OCI-LY7 (cell line): ENCODE measurements around the gene TMEM167B. TPM values are rescaled to one million over a fixed set of nuclear protein-coding genes. Genes with fewer than 3 reads are reported as not detected.
"Not testable (repeated sequence)": the region's sequence is repeated elsewhere in the genome, so short reads cannot be mapped to it uniquely, and the experiment has no call there.

Source experiments
- BruUV-seq: library from RNA; stranded (reverse); fragments of 400-500 nt; replicated peaks from 2 replicates; lab custom pipeline; 2021; lab: Mats Ljungman, UMichigan
- CTCF ChIA-PET: fragments of 300-600 bp; sonication (Branson Sonifier 250); formaldehyde crosslinking; loops from one replicate; lab custom pipeline; 2022; ENCODE audit warnings: antibody characterized with exemption; ENCODE audit not compliant: unreplicated experiment; lab: Charles Lee
- POLR2A ChIA-PET: fragments of 300-600 bp; sonication (Branson Sonifier 250); formaldehyde crosslinking; loops from one replicate; lab custom pipeline; 2022; ENCODE audit warnings: antibody characterized with exemption; lab: Charles Lee
- DNase-seq: peaks from one replicate; pipeline ENCODE4 v3.0.0-alpha.2; 2015; ENCODE audit warnings: low spot score
- H2AFZ ChIP-seq: fragments of 200-600 bp; sonication (generic), shearing (Covaris generic); 2 replicates; pipeline ENCODE4 v1.6.1; 2014; ENCODE audit warnings: mild to moderate bottlenecking, antibody characterized with exemption, low read length, moderate library complexity
- H3K27ac ChIP-seq: fragments of 200-600 bp; sonication (generic); 2 replicates; pipeline ENCODE4 v1.5.1; 2014; ENCODE audit warnings: mixed run types, low read depth, mild to moderate bottlenecking, moderate library complexity, low read length, inconsistent platforms; ENCODE audit not compliant: poor library complexity, severe bottlenecking
- H3K36me3 ChIP-seq: fragments of 200-600 bp; sonication (generic); 2 replicates; pipeline ENCODE4 v1.6.1; 2014; ENCODE audit warnings: mild to moderate bottlenecking, antibody characterized with exemption, low read length, moderate library complexity, mixed read lengths; ENCODE audit not compliant: insufficient read depth
- H3K4me1 ChIP-seq: fragments of 200-600 bp; sonication (generic); 2 replicates; pipeline ENCODE4 v1.5.1; 2014; ENCODE audit warnings: mild to moderate bottlenecking, low read length; ENCODE audit not compliant: insufficient read depth, poor library complexity, severe bottlenecking
- H3K4me2 ChIP-seq: fragments of 200-600 bp; sonication (generic); 2 replicates; pipeline ENCODE4 v1.6.1; 2014; ENCODE audit warnings: mild to moderate bottlenecking, low read length
- H3K4me3 ChIP-seq: fragments of 200-600 bp; sonication (generic); 2 replicates; pipeline ENCODE4 v1.5.1; 2014; ENCODE audit warnings: mild to moderate bottlenecking, low read depth, low read length; ENCODE audit not compliant: poor library complexity, severe bottlenecking
- H3K79me2 ChIP-seq: fragments of 200-600 bp; sonication (generic); 2 replicates; pipeline ENCODE4 v1.6.1; 2016; ENCODE audit warnings: low read depth, mild to moderate bottlenecking, low read length, moderate library complexity, mixed read lengths; ENCODE audit not compliant: insufficient read depth
- H3K9me2 ChIP-seq: fragments of 200-600 bp; sonication (generic); 2 replicates; pipeline ENCODE4 v1.6.1; 2016; ENCODE audit warnings: mild to moderate bottlenecking, low read length, mixed read lengths; ENCODE audit not compliant: insufficient read depth
- H3K9me3 ChIP-seq: fragments of 200-600 bp; sonication (generic); 2 replicates; pipeline ENCODE4 v1.6.1; 2014; ENCODE audit warnings: mild to moderate bottlenecking, mixed run types, low read length, mixed read lengths
- H4K20me1 ChIP-seq: fragments of 200-600 bp; sonication (generic); 2 replicates; pipeline ENCODE4 v1.6.1; 2014; ENCODE audit warnings: mild to moderate bottlenecking, antibody characterized with exemption, low read length, moderate library complexity, mixed read lengths; ENCODE audit not compliant: insufficient read depth
- CTCF ChIP-seq: fragments of 200-600 bp; sonication (generic); conservative IDR thresholded peaks from 2 replicates; pipeline ENCODE4 v1.5.1; 2014; ENCODE audit warnings: mild to moderate bottlenecking, antibody characterized with exemption, low read length, moderate library complexity, mixed read lengths
- EZH2phosphoT487 ChIP-seq: fragments of 200-600 bp; sonication (generic); IDR thresholded peaks from 2 replicates; pipeline ENCODE4 v1.6.1; 2018; ENCODE audit warnings: low read depth, borderline replicate concordance, mild to moderate bottlenecking, mixed run types, antibody characterized with exemption, low read length, moderate library complexity, mixed read lengths
- intact Hi-C: fragments of 100-400 bp; cut with micrococcal nuclease; formaldehyde crosslinking; loops from one replicate; pipeline ENCODE4 v1.10.0; 2022; ENCODE audit not compliant: unreplicated experiment
- small RNA-seq: library from RNA; depleted of rRNA; stranded (forward); fragments of <200 nt; gene quantifications from one replicate; pipeline ENCODE3, GENCODE V24; 2014
- total RNA-seq, 2 experiments: library from RNA; depleted of rRNA in 1 of 2; stranded (reverse); fragments of >200 nt in 1 of 2; shearing (Covaris generic) in 1 of 2; gene quantifications; 2 replicates each; pipeline ENCODE4 v1.2.3, GENCODE V29; 2014 to 2022

Gene TMEM167B
- total RNA-seq, 2 experiments from 2014 or later: 12.3 to 21.2 TPM

GRCh38 chr1:109140392-109140791, 49.8 kb downstream of the TMEM167B start:
- ChIA-PET CTCF (no interaction called here), POLR2A (interaction anchor here (0.8 kb wide), 1 partner anchor 66 kb away, joined by 3 read pairs; no protein-coding TSS in a partner anchor)

GRCh38 chr1:109142260-109142659, 51.7 kb downstream of the TMEM167B start:
- ChIA-PET CTCF (no interaction called here), POLR2A (interaction anchor here (0.6 to 1.0 kb wide), 2 partner anchors 10 to 288 kb away, joined by 3 read pairs; no protein-coding TSS in a partner anchor)
- Histone ChIP-seq H4K20me1 (no peaks in the 10 kb centered on the region), H3K36me3 (no peaks in the 10 kb centered on the region), H2AFZ (no peak overlapping the region), H3K9me3 (no peaks in the 10 kb centered on the region), H3K4me2 (no peak overlapping the region), H3K4me3 (no peak overlapping the region), H3K9me2 (no peaks in the 10 kb centered on the region), H3K79me2 (no peaks in the 10 kb centered on the region), H3K27ac (no peak overlapping the region), H3K4me1 (no peaks in the 10 kb centered on the region)
- intact Hi-C loops: no loop called here
- no TSS peak for BruUV-seq
- no peak for TF ChIP-seq EZH2phosphoT487
- no peak for TF ChIP-seq CTCF
- no peak for DNase-seq

More at GRCh38 chr1:109140392-109140791, 49.8 kb downstream of the TMEM167B start:
- no peaks in the 10 kb centered on the region for H3K36me3 ChIP-seq
- TF ChIP-seq EZH2phosphoT487 (no peak), CTCF (no peak)
- H3K4me2 ChIP-seq: no peak overlapping the region
- H2AFZ ChIP-seq: no peak overlapping the region
- no peaks in the 10 kb centered on the region for H3K79me2 ChIP-seq
- BruUV-seq: no TSS peak
- no peaks in the 10 kb centered on the region for H3K9me3 ChIP-seq
- H3K4me1 ChIP-seq: no peaks in the 10 kb centered on the region
- no peak for DNase-seq
- intact Hi-C loops: no loop called here
- H3K4me3 ChIP-seq: no peak overlapping the region
- H4K20me1 ChIP-seq: no peaks in the 10 kb centered on the region
- no peaks in the 10 kb centered on the region for H3K9me2 ChIP-seq
- H3K27ac ChIP-seq: no peak overlapping the region

- H4K20me1 ChIP-seq, CTCF ChIA-PET, H3K36me3 ChIP-seq, H3K4me1 ChIP-seq, H3K9me3 ChIP-seq, H2AFZ ChIP-seq, DNase-seq, H3K9me2 ChIP-seq, H3K4me2 ChIP-seq, intact Hi-C loops, H3K27ac ChIP-seq, BruUV-seq, H3K4me3 ChIP-seq, H3K79me2 ChIP-seq: not testable (repeated sequence)
- POLR2A ChIA-PET: interaction anchor here (0.6 kb wide), 1 partner anchor 289 kb away, joined by 3 read pairs; no protein-coding TSS in a partner anchor
Observed at GRCh38 chr1:109142725-109143124, 52.2 kb downstream of the TMEM167B start.

Small RNA genes lying within 50 kb of the gene (small RNA-seq; reads per million reads assigned to genes)
- not detected for gene AL356488.2

Other genes with a start within 250 kb of the TMEM167B start
- not detected in 2 replicates for gene AKNAD1, start 233.7 kb upstream of the TMEM167B start, total RNA-seq (2014; rRNA removed; shearing (Covaris generic))
- not detected in 2 replicates for gene AKNAD1, start 233.7 kb upstream of the TMEM167B start, total RNA-seq (2022)
- gene GPSM2, start 213.8 kb upstream of the TMEM167B start, total RNA-seq (2014; rRNA removed; shearing (Covaris generic)): 41.1 and 42.4 TPM in 2 replicates
- 37.9 and 42.7 TPM in 2 replicates for gene GPSM2, start 213.8 kb upstream of the TMEM167B start, total RNA-seq (2022)
- gene CLCC1, start 127.3 kb upstream of the TMEM167B start, total RNA-seq (2014; rRNA removed; shearing (Covaris generic)): 8.7 and 9.8 TPM in 2 replicates
- gene CLCC1, start 127.3 kb upstream of the TMEM167B start, total RNA-seq (2022): 19.6 and 19.9 TPM in 2 replicates
- 6.6 and 11.0 TPM in 2 replicates for gene WDR47, start 48.7 kb upstream of the TMEM167B start, total RNA-seq (2014; rRNA removed; shearing (Covaris generic))
- gene WDR47, start 48.7 kb upstream of the TMEM167B start, total RNA-seq (2022): 9.4 and 12.0 TPM in 2 replicates
- 7.6 and 8.3 TPM in 2 replicates for gene TAF13, start 14.8 kb upstream of the TMEM167B start, total RNA-seq (2014; rRNA removed; shearing (Covaris generic))
- gene TAF13, start 14.8 kb upstream of the TMEM167B start, total RNA-seq (2022): 22.7 and 27.2 TPM in 2 replicates
- gene ELAPOR1, start 23.4 kb downstream of the TMEM167B start, total RNA-seq (2014; rRNA removed; shearing (Covaris generic)): not detected in 2 replicates
- gene ELAPOR1, start 23.4 kb downstream of the TMEM167B start, total RNA-seq (2022): 0.35 TPM in 1 of 2 replicates, not detected in the other
- 277 and 295 TPM in 2 replicates for gene SARS1, start 123.2 kb downstream of the TMEM167B start, total RNA-seq (2014; rRNA removed; shearing (Covaris generic))
- 290 and 323 TPM in 2 replicates for gene SARS1, start 123.2 kb downstream of the TMEM167B start, total RNA-seq (2022)
- gene CELSR2, start 158.8 kb downstream of the TMEM167B start, total RNA-seq (2014; rRNA removed; shearing (Covaris generic)): 5.0 and 6.9 TPM in 2 replicates
- gene CELSR2, start 158.8 kb downstream of the TMEM167B start, total RNA-seq (2022): 12.5 and 13.0 TPM in 2 replicates
- gene PSRC1, start 192.4 kb downstream of the TMEM167B start, total RNA-seq (2014; rRNA removed; shearing (Covaris generic)): 42.7 and 44.5 TPM in 2 replicates
- gene PSRC1, start 192.4 kb downstream of the TMEM167B start, total RNA-seq (2022): 40.7 and 43.7 TPM in 2 replicates
- 0.16 TPM in 1 of 2 replicates, not detected in the other for gene MYBPHL, start 216.2 kb downstream of the TMEM167B start, total RNA-seq (2014; rRNA removed; shearing (Covaris generic))
- 0.35 TPM in 1 of 2 replicates, not detected in the other for gene MYBPHL, start 216.2 kb downstream of the TMEM167B start, total RNA-seq (2022)